Kidney (tissue), 14 donors: Measurements from ENCODE around the gene GLI1. TPM values are rescaled to one million over a fixed set of nuclear protein-coding genes. Genes with fewer than 3 reads are reported as not detected.

Experiments used
- DNase-seq, 5 donors: peaks; one replicate each; pipeline ENCODE4 v3.0.0-alpha.2; 2013 to 2020
- FAIRE-seq: peaks from 2 replicates; lab custom pipeline; 2012; peaks lifted over from hg19 to GRCh38; lab: Jason Lieb, UNC
- H3K27ac ChIP-seq, 2 donors: one replicate each; pipeline ENCODE4 v1.7.0; 2013; ENCODE audit warnings: low read depth in 2 of 2, low read length in 2 of 2, inconsistent platforms in 1 of 2
- H3K27me3 ChIP-seq: one replicate; pipeline ENCODE4 v1.7.1; 2013; ENCODE audit warnings: low read length, inconsistent platforms; ENCODE audit not compliant: control insufficient read depth, insufficient read depth
- H3K36me3 ChIP-seq, 3 donors: one replicate each; pipeline versions ENCODE4 v1.7.0 to v1.7.1; 2013; ENCODE audit warnings: low read length in 3 of 3, control low read depth in 1 of 3, inconsistent platforms in 1 of 3; ENCODE audit not compliant: insufficient read depth in 3 of 3, control insufficient read depth in 2 of 3
- H3K4me1 ChIP-seq, 3 donors: one replicate each; pipeline versions ENCODE4 v1.7.0 to v1.7.1; 2013; ENCODE audit warnings: low read length in 3 of 3, inconsistent platforms in 1 of 3, low read depth in 1 of 3; ENCODE audit not compliant: control insufficient read depth in 2 of 3, insufficient read depth in 2 of 3
- H3K4me3 ChIP-seq, 3 donors: one replicate each; pipeline versions ENCODE4 v1.7.0 to v1.8.1; 2013; ENCODE audit warnings: low read length in 3 of 3, control low read depth in 1 of 3, inconsistent platforms in 1 of 3
- H3K9ac ChIP-seq, 3 donors: one replicate each; pipeline versions ENCODE4 v1.7.0 to v1.7.1; 2013; ENCODE audit warnings: low read length in 3 of 3, control low read depth in 1 of 3, inconsistent platforms in 1 of 3
- H3K9me3 ChIP-seq, 3 donors: one replicate each; pipeline versions ENCODE4 v1.7.0 to v1.7.1; 2013; ENCODE audit warnings: low read length in 3 of 3, control low read depth in 1 of 3, inconsistent platforms in 1 of 3; ENCODE audit not compliant: control insufficient read depth in 2 of 3, insufficient read depth in 1 of 3
- intact Hi-C: fragments of 100-400 bp; cut with DNase I; formaldehyde crosslinking; loops from one replicate; pipeline ENCODE4 v1.11.1; 2022
- polyA plus RNA-seq: library from polyadenylated mRNA; stranded (reverse); fragments of 350-450 nt; fragmentation: Illumina TruSeq; extraction: RNeasy Lipid Tissue Mini Kit (QIAGEN cat#74804); gene quantifications from one replicate; pipeline ENCODE4 v1.2.3, GENCODE V29; 2014; ENCODE audit warnings: low read depth, low replicate concordance; ENCODE audit not compliant: insufficient read depth
- total RNA-seq: library from RNA; stranded (reverse); fragmentation: NEBNext Ultra II Directional; extraction: Animal tissue kit (Norgen Biotek cat#: 25700); gene quantifications from one replicate; pipeline ENCODE4 v1.2.1, GENCODE V29; 2021
- TF ChIP-seq, protein P1 (sequence below): IDR thresholded peaks from 3 replicates; pipeline ENCODE4 v1.5.1; 2012; ENCODE audit warnings: mild to moderate bottlenecking, moderate library complexity, borderline replicate concordance; ENCODE audit not compliant: insufficient read depth; ENCODE audit errors: extremely low read depth
- donor health status: control.
- donor health status: control.
- donor health status: control.
- donor health status: control.
- donor health status: control.
- donor health status: DM: yes; HTN: yes; CAD: no.
- donor health status: Normal renal cell carcinoma (clear cell type).

The GLI1 gene
- total and polyA plus RNA-seq, 2 donors from 2014 or later = 1.4 to 2.8 TPM

DNA sequence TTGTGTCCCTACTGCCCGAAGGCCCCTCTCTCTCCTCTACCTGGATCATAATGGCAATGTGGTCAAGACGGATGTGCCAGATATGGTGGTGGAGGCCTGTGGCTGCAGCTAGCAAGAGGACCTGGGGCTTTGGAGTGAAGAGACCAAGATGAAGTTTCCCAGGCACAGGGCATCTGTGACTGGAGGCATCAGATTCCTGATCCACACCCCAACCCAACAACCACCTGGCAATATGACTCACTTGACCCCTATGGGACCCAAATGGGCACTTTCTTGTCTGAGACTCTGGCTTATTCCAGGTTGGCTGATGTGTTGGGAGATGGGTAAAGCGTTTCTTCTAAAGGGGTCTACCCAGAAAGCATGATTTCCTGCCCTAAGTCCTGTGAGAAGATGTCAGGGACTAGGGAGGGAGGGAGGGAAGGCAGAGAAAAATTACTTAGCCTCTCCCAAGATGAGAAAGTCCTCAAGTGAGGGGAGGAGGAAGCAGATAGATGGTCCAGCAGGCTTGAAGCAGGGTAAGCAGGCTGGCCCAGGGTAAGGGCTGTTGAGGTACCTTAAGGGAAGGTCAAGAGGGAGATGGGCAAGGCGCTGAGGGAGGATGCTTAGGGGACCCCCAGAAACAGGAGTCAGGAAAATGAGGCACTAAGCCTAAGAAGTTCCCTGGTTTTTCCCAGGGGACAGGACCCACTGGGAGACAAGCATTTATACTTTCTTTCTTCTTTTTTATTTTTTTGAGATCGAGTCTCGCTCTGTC, 2.7 kb upstream of the GLI1 start:
- Histone ChIP-seq H3K36me3 (no peaks in the 10 kb centered on the region), H3K4me3 (no peak overlapping the region), H3K27ac (no peak overlapping the region), H3K9ac (no peak overlapping the region), H3K4me1 (peaks cover 0 to 13% (median 9%) of the 10 kb centered on the region in 3 donors), H3K9me3 (no peaks in the 10 kb centered on the region), H3K27me3 (no peaks in the 10 kb centered on the region)
- no peak for DNase-seq
- intact Hi-C loops = loop anchor here (10.0 kb wide), 1 partner anchor 192 kb away; no protein-coding TSS in a partner anchor
- no peak for FAIRE-seq
- TF ChIP-seq, protein P1, sequence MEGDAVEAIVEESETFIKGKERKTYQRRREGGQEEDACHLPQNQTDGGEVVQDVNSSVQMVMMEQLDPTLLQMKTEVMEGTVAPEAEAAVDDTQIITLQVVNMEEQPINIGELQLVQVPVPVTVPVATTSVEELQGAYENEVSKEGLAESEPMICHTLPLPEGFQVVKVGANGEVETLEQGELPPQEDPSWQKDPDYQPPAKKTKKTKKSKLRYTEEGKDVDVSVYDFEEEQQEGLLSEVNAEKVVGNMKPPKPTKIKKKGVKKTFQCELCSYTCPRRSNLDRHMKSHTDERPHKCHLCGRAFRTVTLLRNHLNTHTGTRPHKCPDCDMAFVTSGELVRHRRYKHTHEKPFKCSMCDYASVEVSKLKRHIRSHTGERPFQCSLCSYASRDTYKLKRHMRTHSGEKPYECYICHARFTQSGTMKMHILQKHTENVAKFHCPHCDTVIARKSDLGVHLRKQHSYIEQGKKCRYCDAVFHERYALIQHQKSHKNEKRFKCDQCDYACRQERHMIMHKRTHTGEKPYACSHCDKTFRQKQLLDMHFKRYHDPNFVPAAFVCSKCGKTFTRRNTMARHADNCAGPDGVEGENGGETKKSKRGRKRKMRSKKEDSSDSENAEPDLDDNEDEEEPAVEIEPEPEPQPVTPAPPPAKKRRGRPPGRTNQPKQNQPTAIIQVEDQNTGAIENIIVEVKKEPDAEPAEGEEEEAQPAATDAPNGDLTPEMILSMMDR = no peak

DNA sequence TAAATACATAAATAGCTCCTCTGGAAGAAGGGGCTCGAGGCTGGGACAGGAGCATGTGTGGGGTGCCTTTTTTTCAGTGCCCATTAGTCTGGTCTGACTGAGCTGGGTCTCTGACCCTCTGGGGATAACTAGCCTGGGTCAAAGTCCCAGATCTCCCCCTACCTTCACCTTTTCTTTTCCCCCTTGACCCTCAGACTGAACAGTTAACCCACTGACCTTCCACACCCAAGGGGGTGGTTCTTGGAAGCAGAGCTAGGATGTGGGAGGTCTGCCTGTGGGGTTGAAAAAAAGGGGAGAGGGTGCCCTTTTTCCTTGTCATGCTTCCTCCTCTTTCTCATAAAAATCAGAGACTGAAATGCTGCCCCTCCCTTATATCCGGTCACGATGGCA, 925 bp upstream of the GLI1 start:
- DNase-seq = no peak
- intact Hi-C loops = loop anchor here (10.0 kb wide), 1 partner anchor 194 kb away; no protein-coding TSS in a partner anchor
- H3K9ac ChIP-seq = peak overlapping the region in 1 of 3 donors; percentile 75
- H3K36me3 ChIP-seq = no peaks in the 10 kb centered on the region
- H3K27me3 ChIP-seq = no peaks in the 10 kb centered on the region
- no peaks in the 10 kb centered on the region for H3K9me3 ChIP-seq
- TF ChIP-seq, protein P1 = no peak
- peak overlapping the region in 2 of 3 donors; percentile 87 to 93 for H3K4me3 ChIP-seq
- FAIRE-seq = no peak
- H3K4me1 ChIP-seq = peaks cover 0 to 13% (median 6%) of the 10 kb centered on the region in 3 donors
- H3K27ac ChIP-seq = peak overlapping the region; percentile 79 to 84

DNA sequence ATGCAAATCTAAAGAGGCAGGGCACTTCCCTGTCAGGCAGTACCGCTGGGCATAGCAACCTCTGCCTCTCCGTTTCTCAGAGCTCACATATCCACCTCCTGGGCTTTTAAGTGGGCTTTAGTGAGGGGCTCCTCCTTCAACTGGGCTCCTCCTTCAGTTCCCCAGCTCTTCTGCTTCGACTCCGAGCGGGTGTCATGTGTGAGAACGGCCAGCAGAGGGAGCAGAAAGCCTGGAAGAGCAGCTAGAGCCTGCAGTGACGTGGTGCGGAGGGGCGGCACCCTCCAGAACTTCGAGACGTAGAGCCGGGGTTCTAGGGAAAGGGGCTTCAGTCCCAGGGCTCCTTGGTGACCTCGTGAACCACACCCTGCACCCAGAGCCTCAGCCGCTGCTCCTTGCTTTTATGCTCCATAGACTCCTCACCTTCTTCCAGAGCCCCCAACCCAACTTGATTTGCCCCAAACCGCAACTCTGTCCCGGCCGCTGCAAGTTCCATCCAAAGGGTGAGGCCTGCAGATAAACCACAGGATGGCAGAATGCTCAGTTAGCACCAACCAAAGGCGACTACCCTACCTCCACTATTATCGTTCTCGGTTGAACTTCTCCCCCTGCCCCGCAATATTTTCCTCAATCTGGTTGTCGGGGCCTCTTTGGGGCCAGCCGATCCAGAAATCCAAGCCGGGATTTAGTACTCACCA, 383 bp upstream of the GLI1 start:
- Histone ChIP-seq H3K27me3 (no peaks in the 10 kb centered on the region), H3K27ac (peak overlapping the region; percentile 79 to 84), H3K4me1 (peaks cover 0 to 13% (median 6%) of the 10 kb centered on the region in 3 donors), H3K4me3 (peak overlapping the region; percentile 85 to 93 (median 87)), H3K9me3 (no peaks in the 10 kb centered on the region), H3K9ac (peak overlapping the region; percentile 45 to 75 (median 58)), H3K36me3 (no peaks in the 10 kb centered on the region)
- TF ChIP-seq, protein P1 = peak; percentile 99
- DNase-seq = peak; percentile 96 to 98 (median 97)
- intact Hi-C loops = loop anchor here (10.0 kb wide), 1 partner anchor 194 kb away; no protein-coding TSS in a partner anchor
- FAIRE-seq = no peak
